ENCODE measurements around the gene RNLS.

RNLS gene

DNA sequence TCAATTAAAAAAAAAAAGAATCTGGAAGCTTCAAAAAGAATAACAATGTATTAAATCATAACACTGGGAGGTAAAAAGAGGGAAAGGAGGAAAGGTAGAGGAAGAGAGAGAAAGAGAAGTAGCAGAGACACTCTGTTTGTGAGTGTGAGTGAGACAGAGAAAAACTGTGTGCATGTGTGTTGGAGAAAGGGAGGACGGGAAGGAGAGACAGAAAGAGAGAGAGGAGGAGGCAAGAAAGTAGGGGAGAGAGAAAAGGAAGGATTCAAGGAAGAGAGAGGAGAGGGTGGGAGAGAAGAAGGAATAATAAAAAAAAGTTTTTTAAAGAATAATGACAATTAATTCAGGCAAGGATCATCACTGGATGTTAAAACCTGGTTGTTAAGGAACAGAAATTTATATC, 77.9 kb downstream of the RNLS start:
- TF ChIP-seq, protein P1, sequence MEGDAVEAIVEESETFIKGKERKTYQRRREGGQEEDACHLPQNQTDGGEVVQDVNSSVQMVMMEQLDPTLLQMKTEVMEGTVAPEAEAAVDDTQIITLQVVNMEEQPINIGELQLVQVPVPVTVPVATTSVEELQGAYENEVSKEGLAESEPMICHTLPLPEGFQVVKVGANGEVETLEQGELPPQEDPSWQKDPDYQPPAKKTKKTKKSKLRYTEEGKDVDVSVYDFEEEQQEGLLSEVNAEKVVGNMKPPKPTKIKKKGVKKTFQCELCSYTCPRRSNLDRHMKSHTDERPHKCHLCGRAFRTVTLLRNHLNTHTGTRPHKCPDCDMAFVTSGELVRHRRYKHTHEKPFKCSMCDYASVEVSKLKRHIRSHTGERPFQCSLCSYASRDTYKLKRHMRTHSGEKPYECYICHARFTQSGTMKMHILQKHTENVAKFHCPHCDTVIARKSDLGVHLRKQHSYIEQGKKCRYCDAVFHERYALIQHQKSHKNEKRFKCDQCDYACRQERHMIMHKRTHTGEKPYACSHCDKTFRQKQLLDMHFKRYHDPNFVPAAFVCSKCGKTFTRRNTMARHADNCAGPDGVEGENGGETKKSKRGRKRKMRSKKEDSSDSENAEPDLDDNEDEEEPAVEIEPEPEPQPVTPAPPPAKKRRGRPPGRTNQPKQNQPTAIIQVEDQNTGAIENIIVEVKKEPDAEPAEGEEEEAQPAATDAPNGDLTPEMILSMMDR (IDR thresholded peaks at IDR 0.05; ENCODE audit: low read depth, low read length), result no peak
- no peak overlapping the region for H3K4me3 ChIP-seq (replicated peaks in 1 of 2; ENCODE audit: low read depth in 2 of 2, low read length in 2 of 2)
- DNase-seq (ENCODE audit: low read depth in 2 of 2), result no peak

DNA sequence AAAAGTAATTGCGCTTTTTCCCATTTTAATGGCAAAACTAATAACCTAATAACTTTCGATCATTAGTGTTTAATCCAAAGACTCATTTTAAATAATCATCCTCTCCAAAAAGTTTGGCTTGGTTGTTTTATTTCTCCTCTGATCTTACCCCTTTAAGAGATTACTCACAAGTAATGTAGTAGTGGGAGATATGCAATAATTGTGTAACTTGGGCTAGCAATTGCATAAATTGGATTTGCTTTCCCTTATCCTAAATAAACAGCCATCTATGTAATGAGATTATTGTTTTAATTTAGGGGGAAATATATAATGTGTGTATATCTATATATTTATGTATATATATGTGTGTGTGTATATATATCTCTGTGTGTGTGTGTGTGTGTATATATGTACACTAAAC, 82.5 kb downstream of the RNLS start:
- no peak overlapping the region for H3K4me3 ChIP-seq (replicated peaks in 1 of 2; ENCODE audit: low read depth in 2 of 2, low read length in 2 of 2)
- DNase-seq (ENCODE audit: low read depth in 2 of 2), result peak; percentile 59 to 71
- TF ChIP-seq, protein P1 (IDR thresholded peaks at IDR 0.05; ENCODE audit: low read depth, low read length), result no peak

DNA sequence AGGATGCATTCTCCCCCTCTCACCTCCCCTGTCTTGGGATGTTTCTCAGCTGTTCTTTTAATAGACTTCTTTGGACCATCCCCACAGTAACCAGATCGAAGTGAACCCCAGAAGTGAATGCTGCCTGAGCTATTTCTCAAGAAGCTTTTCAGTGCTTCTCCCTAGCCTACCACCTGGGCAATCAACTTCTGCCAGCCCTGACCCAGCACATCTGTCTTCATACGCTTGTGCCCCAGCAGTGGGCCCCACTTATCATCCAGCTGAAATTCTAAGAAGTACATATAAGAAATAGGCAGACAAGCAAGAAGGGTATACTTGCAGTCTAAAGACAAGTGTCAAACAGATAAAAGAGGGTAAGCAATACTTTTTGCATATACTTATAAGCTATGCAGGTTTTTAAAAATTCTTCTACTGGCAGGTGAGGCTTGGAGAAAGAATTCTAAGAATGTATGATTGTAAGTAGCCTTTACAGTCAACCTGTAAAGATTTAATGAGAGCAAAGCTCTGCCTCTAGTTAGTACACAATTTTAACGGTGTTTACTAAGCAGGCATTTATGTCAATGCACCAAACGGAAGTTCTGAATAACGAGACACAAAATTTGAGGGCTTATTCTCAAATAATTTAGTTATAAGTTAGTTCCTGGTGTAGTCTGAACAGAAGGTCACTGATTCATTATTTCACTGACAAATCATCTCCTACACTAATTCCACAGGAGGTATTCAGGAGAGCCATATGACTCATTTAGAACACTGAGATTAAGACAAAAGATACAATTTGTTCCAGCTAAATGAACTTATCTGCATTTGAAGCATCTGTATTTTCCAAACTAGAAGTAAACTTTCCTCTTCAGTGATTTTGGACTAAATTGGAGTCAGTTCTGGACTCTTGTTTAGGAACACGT, 83.3 kb downstream of the RNLS start:
- TF ChIP-seq, protein P1 (IDR thresholded peaks at IDR 0.05; ENCODE audit: low read depth, low read length), result no peak
- H3K4me3 ChIP-seq (replicated peaks in 1 of 2; ENCODE audit: low read depth in 2 of 2, low read length in 2 of 2), result peak overlapping the region in 1 of 2 donors; percentile 6
- DNase-seq (ENCODE audit: low read depth in 2 of 2), result peak; percentile 50 to 74

DNA sequence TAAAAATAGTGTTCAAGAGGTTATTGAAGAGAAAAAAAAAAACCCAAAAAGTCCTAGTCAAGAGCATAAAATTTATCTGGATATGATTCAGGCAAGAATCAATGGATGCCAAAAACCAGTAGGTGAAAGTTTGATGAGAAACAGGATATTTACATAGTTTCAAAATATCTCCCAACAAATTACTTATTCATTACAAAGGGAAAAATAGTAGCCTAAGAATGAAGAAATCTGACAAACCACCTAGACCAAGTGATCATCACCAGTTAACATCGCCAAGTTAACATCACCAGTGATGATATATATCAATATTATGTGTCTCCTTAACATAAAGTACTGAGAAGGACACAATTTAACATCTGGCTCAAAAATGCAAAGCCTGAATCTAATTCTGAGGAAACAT, 85.2 kb downstream of the RNLS start:
- no peak overlapping the region for H3K4me3 ChIP-seq (replicated peaks in 1 of 2; ENCODE audit: low read depth in 2 of 2, low read length in 2 of 2)
- DNase-seq (ENCODE audit: low read depth in 2 of 2), result peak; percentile 19 to 39
- TF ChIP-seq, protein P1 (IDR thresholded peaks at IDR 0.05; ENCODE audit: low read depth, low read length), result no peak

DNA sequence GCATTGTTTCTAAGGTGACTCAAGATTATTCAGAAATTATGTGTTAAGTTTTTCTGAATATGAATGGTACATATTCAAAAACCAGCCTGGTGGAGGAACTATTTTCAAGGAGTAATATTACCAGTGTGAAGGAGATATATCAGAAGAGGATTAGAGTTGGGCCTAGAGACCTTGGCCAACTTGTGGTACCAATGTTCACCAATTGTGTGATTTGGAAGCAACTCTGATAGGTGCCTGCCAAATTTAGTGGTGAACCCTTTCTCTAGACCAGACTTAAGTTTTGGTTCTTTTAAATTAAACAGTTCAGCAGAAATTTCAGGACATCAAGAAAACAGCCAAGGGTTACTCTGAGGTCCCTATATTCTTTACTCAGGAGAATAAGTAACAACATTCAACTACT, 88.6 kb downstream of the RNLS start:
- TF ChIP-seq, protein P1 (IDR thresholded peaks at IDR 0.05; ENCODE audit: low read depth, low read length), result no peak
- no peak for DNase-seq (ENCODE audit: low read depth in 2 of 2)
- no peak overlapping the region for H3K4me3 ChIP-seq (replicated peaks in 1 of 2; ENCODE audit: low read depth in 2 of 2, low read length in 2 of 2)

DNA sequence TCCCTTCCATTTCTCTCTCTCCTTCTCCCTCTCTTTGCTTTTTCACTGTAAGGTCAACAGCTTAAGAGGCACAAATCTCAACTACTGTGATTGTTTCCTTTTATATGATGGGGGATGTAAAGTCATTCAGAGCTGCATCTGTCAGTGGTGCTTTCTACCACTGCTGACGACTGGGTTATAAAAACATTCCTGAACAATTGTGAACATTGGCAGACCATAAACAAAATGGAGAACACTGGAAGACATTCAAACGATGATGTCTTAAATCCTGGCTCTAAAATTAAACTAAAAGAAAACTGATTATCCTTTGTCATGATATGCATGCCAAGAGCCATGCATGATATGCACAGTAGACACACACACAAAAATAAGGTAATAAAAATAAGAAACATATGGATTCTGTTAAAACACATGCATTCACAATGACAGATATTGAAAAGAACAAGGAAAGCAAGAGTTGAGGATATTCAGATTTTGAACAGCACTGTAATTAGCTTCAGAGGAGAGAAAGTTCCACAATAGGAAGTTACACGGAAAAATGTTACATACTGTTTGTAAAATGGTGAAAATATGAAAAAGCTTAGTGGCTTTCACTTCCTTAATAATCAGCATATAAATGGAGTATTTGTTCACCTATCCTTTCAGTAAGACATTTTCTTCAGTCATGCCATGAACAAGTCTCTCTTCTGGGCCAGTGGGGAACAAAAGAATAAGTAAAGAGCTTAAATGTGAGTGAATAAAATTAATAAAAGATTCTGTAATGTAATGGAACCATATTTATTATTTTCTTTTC, 89.2 kb downstream of the RNLS start:
- peak; percentile 67 to 76 for DNase-seq (ENCODE audit: low read depth in 2 of 2)
- TF ChIP-seq, protein P1 (IDR thresholded peaks at IDR 0.05; ENCODE audit: low read depth, low read length), result no peak

More for the DNA sequence above, 89.2 kb downstream of the RNLS start:
- no peak overlapping the region for H3K4me3 ChIP-seq (replicated peaks in 1 of 2; ENCODE audit: low read depth in 2 of 2, low read length in 2 of 2)
